ENCODE measurements around the gene JARID2.

JARID2 gene

GRCh38 chr6:15518878-15519277 is 273.0 kb downstream of the JARID2 start:
- Histone ChIP-seq H3K9me3 (ENCODE audit: severe bottlenecking) (no peaks in the 10 kb centered on the region), H3K4me3 (ENCODE audit: low read depth, low read length) (no peak overlapping the region), H3K36me3 (peaks cover 82% of the 10 kb centered on the region), H3K27me3 (ENCODE audit: insufficient read depth, low read depth, severe bottlenecking) (no peaks in the 10 kb centered on the region), H3K27ac (no peak overlapping the region)
- no peak for DNase-seq
- TF ChIP-seq CTCF (IDR thresholded peaks at IDR 0.05; ENCODE audit: low read depth, low read length), result no peak

GRCh38 chr6:15519681-15520080 is 273.8 kb downstream of the JARID2 start:
- Histone ChIP-seq H3K4me3 (ENCODE audit: low read depth, low read length) (no peak overlapping the region), H3K36me3 (peaks cover 82% of the 10 kb centered on the region), H3K27ac (no peak overlapping the region), H3K9me3 (ENCODE audit: severe bottlenecking) (no peaks in the 10 kb centered on the region), H3K27me3 (ENCODE audit: insufficient read depth, low read depth, severe bottlenecking) (no peaks in the 10 kb centered on the region)
- TF ChIP-seq CTCF (IDR thresholded peaks at IDR 0.05; ENCODE audit: low read depth, low read length), result no peak
- DNase-seq, result peak; percentile 5

- DNase-seq, result peak; percentile 7
- no peak overlapping the region for H3K27ac ChIP-seq
- H3K27me3 ChIP-seq (ENCODE audit: insufficient read depth, low read depth, severe bottlenecking), result no peaks in the 10 kb centered on the region
- H3K36me3 ChIP-seq, result peaks cover 82% of the 10 kb centered on the region
- TF ChIP-seq CTCF (IDR thresholded peaks at IDR 0.05; ENCODE audit: low read depth, low read length), result no peak
- H3K4me3 ChIP-seq (ENCODE audit: low read depth, low read length), result no peak overlapping the region
- no peaks in the 10 kb centered on the region for H3K9me3 ChIP-seq (ENCODE audit: severe bottlenecking)
Measured at GRCh38 chr6:15520626-15521203, 274.8 kb downstream of the JARID2 start.

- H3K27ac ChIP-seq, result no peak overlapping the region
- no peak overlapping the region for H3K4me3 ChIP-seq (ENCODE audit: low read depth, low read length)
- no peak for DNase-seq
- peaks cover 85% of the 10 kb centered on the region for H3K36me3 ChIP-seq
- H3K27me3 ChIP-seq (ENCODE audit: insufficient read depth, low read depth, severe bottlenecking), result no peaks in the 10 kb centered on the region
- H3K9me3 ChIP-seq (ENCODE audit: severe bottlenecking), result no peaks in the 10 kb centered on the region
- TF ChIP-seq CTCF (IDR thresholded peaks at IDR 0.05; ENCODE audit: low read depth, low read length), result no peak
Measured at GRCh38 chr6:15521582-15521981, 275.7 kb downstream of the JARID2 start.

GRCh38 chr6:15522026-15522425 is 276.2 kb downstream of the JARID2 start:
- TF ChIP-seq CTCF (IDR thresholded peaks at IDR 0.05; ENCODE audit: low read depth, low read length), result no peak
- peaks cover 84% of the 10 kb centered on the region for H3K36me3 ChIP-seq
- no peak overlapping the region for H3K27ac ChIP-seq
- H3K9me3 ChIP-seq (ENCODE audit: severe bottlenecking), result no peaks in the 10 kb centered on the region
- peak; percentile 8 for DNase-seq
- H3K4me3 ChIP-seq (ENCODE audit: low read depth, low read length), result no peak overlapping the region
- no peaks in the 10 kb centered on the region for H3K27me3 ChIP-seq (ENCODE audit: insufficient read depth, low read depth, severe bottlenecking)

- DNase-seq, result peak; percentile 7
- H3K36me3 ChIP-seq, result peaks cover 80% of the 10 kb centered on the region
- no peaks in the 10 kb centered on the region for H3K9me3 ChIP-seq (ENCODE audit: severe bottlenecking)
- no peak overlapping the region for H3K4me3 ChIP-seq (ENCODE audit: low read depth, low read length)
- no peaks in the 10 kb centered on the region for H3K27me3 ChIP-seq (ENCODE audit: insufficient read depth, low read depth, severe bottlenecking)
- H3K27ac ChIP-seq, result no peak overlapping the region
- no peak for TF ChIP-seq CTCF (IDR thresholded peaks at IDR 0.05; ENCODE audit: low read depth, low read length)
Measured at GRCh38 chr6:15522427-15522826, 276.6 kb downstream of the JARID2 start.
